Kidney epithelial cell (primary cell): Measurements from ENCODE around the gene RAPGEFL1. TPM values are rescaled to one million over a fixed set of nuclear protein-coding genes. Genes with fewer than 3 reads are reported as not detected.

ENCODE experiments used
- DNase-seq: peaks from one replicate; pipeline ENCODE4 v3.0.0-alpha.2; 2010; ENCODE audit warnings: low read depth
- H3K27me3 ChIP-seq: 2 replicates; pipeline ENCODE4 v1.6.0; 2011; ENCODE audit warnings: low read length; ENCODE audit not compliant: control insufficient read depth, insufficient read depth
- H3K36me3 ChIP-seq: 2 replicates; pipeline ENCODE4 v1.5.1; 2011; ENCODE audit warnings: low read length; ENCODE audit not compliant: control insufficient read depth, insufficient read depth
- H3K4me3 ChIP-seq: 2 replicates; pipeline ENCODE4 v1.5.1; 2011; ENCODE audit warnings: low read depth, mild to moderate bottlenecking, control low read depth, low read length
- total RNA-seq: library from RNA; depleted of rRNA; stranded (reverse); fragments of >200 nt; gene quantifications from 2 replicates; pipeline ENCODE4 v1.2.3, GENCODE V29; 2015
- TF ChIP-seq, protein P1 (sequence below): IDR thresholded peaks from 2 replicates; pipeline ENCODE4 v1.5.1; 2011; ENCODE audit warnings: mild to moderate bottlenecking, moderate library complexity, low read length, control low read depth, inconsistent platforms; ENCODE audit not compliant: insufficient read depth, poor library complexity, severe bottlenecking

RAPGEFL1 gene, protein sequence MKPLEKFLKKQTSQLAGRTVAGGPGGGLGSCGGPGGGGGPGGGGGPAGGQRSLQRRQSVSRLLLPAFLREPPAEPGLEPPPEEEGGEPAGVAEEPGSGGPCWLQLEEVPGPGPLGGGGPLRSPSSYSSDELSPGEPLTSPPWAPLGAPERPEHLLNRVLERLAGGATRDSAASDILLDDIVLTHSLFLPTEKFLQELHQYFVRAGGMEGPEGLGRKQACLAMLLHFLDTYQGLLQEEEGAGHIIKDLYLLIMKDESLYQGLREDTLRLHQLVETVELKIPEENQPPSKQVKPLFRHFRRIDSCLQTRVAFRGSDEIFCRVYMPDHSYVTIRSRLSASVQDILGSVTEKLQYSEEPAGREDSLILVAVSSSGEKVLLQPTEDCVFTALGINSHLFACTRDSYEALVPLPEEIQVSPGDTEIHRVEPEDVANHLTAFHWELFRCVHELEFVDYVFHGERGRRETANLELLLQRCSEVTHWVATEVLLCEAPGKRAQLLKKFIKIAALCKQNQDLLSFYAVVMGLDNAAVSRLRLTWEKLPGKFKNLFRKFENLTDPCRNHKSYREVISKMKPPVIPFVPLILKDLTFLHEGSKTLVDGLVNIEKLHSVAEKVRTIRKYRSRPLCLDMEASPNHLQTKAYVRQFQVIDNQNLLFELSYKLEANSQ
- total RNA-seq = 2.3 and 3.4 TPM in 2 replicates

DNA sequence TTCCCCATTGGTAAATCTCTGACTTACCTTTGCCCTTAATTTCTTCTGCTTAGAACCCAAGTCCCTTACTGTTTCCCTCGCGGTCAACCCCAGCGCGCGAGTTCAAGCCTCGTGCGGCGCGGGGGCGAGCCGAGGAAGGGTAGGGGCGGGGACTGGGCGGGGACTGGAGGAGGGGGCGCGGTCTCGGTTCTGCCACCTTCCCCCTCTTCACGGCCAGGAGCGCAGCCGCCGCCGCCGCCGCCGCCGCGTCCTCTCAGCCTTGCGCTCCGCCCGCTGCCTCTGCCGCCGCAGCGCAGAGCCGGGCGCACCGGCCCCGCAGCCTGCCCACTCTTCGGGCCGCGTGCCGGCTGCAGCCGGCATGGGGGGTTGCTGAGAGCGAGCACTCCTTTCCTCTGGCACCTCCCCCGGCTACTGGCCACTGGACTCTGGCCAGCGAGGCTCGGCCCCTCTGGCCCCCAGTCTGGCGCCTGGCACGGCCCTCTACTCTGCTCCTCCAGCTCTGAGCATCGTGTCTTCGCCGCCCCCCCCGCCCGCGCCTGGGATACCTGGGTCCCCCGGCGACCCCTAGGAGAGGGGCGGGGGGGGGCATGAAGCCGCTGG lies at the start of gene RAPGEFL1:
Gene RAPGEFL1, plus strand, starts transcription at position 196 of the 600 bp plus-strand sequence. Its CDS starts 392 bp downstream, at position 588.
- Histone ChIP-seq H3K36me3 (no peaks in the 10 kb centered on the region), H3K27me3 (no peaks in the 10 kb centered on the region), H3K4me3 (peak within 1 kb of the TSS; percentile 46)
- no peak for DNase-seq
- TF ChIP-seq, protein P1, sequence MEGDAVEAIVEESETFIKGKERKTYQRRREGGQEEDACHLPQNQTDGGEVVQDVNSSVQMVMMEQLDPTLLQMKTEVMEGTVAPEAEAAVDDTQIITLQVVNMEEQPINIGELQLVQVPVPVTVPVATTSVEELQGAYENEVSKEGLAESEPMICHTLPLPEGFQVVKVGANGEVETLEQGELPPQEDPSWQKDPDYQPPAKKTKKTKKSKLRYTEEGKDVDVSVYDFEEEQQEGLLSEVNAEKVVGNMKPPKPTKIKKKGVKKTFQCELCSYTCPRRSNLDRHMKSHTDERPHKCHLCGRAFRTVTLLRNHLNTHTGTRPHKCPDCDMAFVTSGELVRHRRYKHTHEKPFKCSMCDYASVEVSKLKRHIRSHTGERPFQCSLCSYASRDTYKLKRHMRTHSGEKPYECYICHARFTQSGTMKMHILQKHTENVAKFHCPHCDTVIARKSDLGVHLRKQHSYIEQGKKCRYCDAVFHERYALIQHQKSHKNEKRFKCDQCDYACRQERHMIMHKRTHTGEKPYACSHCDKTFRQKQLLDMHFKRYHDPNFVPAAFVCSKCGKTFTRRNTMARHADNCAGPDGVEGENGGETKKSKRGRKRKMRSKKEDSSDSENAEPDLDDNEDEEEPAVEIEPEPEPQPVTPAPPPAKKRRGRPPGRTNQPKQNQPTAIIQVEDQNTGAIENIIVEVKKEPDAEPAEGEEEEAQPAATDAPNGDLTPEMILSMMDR = no peak

DNA sequence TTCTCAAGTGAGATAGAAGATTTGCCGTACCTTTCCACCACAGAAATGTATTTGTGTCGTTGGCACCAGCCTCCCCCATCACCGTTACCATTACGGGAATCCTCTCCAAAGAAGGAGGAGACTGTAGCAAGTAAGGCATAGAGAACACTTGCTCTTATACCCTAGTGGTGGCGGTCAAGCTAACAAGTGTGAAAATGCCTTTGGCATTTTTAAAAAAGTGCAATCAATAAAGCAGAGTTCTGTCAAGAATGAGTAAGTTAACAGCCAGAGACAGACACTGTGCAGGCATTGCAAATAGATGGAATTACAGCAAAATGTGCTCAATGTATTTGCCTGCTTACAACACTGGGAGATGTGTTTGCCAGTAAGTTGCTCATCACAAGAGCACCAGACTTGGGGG lies 47.8 kb upstream of the RAPGEFL1 start:
- TF ChIP-seq, protein P1 = no peak
- no peaks in the 10 kb centered on the region for H3K27me3 ChIP-seq
- DNase-seq = no peak
- peaks cover 7% of the 10 kb centered on the region for H3K36me3 ChIP-seq
- H3K4me3 ChIP-seq = no peak overlapping the region

DNA sequence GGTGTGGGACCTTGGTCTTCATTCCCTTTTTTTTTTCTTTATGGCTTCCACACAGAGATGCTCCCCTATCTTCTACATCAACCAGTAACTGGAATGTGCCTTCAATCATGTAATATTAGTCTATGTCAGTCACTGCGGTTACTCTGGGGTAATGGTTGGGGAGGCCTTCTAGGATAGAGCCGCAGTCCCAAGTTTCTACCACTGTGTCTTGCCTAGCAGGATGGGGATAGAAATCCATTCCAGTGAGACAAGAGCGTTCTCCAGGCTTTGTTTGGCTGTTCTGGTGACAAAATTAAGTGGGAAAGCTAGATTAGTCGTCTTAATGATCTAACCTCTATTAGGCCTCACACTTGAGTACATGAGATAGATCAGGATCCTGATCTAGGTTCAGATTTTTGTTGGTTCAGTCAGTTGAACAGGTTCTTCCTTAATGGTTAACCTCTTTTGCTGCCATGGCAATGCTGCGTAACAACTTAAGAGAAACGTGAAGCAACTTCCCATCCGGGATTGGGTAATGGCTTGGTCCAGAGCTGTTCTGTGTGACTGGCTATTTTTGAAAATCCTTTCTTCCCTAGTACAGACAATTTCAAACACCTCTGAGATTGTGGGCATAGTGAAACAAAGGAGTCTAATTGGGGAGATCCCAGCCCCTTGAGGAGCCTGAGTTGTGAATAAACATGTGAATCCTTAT lies 46.8 kb upstream of the RAPGEFL1 start:
- DNase-seq = no peak
- no peaks in the 10 kb centered on the region for H3K27me3 ChIP-seq
- H3K36me3 ChIP-seq = peaks cover 7% of the 10 kb centered on the region
- TF ChIP-seq, protein P1 = no peak
- H3K4me3 ChIP-seq = no peak overlapping the region

DNA sequence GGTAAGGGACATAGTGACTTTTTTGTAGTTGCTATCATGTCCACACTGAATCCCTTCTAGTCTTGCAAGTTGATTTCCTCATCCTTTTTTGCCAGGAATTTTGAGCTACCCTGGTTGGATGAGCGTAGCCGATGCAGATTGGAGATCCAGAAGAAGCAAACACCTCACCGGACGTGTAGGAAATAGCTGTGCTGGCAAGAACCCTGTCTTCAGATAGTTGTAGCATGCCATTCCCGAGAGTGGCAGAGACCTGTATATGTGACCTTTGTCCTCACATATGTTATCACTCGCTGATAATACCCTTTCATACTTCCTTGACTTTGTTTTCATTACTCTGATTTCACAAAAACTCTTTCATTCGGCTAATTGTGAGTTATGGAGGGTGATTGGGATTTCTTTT lies 43.1 kb upstream of the RAPGEFL1 start:
- TF ChIP-seq, protein P1 = no peak
- DNase-seq = no peak
- no peak overlapping the region for H3K4me3 ChIP-seq
- peaks cover 6% of the 10 kb centered on the region for H3K36me3 ChIP-seq
- no peaks in the 10 kb centered on the region for H3K27me3 ChIP-seq

DNA sequence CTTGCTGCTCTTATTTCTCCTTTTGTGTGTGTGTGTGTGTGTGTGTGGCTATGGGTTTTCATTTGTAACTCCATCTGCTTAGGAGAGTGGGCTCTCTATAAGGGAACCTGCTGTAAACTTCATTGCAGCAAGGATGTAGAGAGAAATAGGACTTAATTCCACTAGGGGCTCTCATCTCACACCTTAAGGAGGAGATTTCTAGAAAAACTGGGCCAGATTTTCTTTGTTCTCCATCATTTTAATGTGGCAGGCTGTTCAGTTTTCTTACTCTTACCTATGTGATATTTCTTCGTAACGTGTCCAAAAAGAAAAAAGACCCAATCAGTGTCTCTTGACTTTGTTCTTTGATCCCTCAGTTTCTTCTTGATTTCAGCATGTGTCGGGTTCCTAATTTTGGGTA lies 41.5 kb upstream of the RAPGEFL1 start:
- peaks cover 6% of the 10 kb centered on the region for H3K36me3 ChIP-seq
- DNase-seq = no peak
- TF ChIP-seq, protein P1 = no peak

More for the DNA sequence above, 41.5 kb upstream of the RAPGEFL1 start:
- Histone ChIP-seq H3K27me3 (no peaks in the 10 kb centered on the region), H3K4me3 (no peak overlapping the region)
